NCI-H345 (cell line): ENCODE measurements around the gene RNF212.

Source experiments
- DNase-seq: peaks from one replicate; lab custom pipeline; 2025; lab: John Stamatoyannopoulos, UW

RNF212 gene

DNA sequence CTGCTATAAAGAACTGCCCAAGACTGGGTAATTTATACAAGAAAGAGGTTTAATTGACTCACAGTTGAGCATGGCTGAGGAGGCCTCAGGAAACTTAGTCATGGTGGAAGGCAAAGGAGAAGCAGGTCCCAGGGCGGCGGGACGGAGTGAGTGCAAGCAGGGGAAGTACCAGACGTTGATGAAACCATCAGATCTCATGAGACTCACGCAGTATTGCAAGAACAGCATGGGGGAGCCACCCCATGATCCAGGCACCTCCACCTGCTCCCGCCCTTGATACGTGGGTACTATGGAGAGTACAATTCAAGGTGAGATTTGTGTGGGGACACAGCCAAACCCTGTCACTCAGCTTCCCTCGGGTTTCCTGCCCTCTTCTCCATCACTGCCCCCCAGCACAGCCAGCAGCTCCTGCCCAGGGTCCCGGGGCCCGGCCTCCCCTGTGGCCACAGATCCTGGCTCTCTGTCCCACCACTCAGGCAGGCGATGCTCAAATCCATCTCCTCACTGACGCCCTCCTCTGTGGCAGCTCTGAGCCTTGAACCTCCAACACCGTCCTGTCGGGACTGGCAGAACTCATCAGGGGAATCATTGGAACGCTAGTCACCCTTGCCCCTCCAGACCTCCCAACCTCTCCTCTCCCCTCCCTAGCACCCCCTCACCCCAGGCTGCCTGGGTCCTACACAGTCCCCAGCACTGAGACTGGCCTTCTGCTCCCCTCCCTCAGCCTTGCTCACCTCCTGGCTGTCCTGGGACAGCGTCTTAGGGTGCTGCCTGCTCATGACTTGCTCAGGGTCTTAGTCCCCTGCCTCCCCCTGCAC lies 64.4 kb downstream of the RNF212 start:
- DNase-seq, result no peak

DNA sequence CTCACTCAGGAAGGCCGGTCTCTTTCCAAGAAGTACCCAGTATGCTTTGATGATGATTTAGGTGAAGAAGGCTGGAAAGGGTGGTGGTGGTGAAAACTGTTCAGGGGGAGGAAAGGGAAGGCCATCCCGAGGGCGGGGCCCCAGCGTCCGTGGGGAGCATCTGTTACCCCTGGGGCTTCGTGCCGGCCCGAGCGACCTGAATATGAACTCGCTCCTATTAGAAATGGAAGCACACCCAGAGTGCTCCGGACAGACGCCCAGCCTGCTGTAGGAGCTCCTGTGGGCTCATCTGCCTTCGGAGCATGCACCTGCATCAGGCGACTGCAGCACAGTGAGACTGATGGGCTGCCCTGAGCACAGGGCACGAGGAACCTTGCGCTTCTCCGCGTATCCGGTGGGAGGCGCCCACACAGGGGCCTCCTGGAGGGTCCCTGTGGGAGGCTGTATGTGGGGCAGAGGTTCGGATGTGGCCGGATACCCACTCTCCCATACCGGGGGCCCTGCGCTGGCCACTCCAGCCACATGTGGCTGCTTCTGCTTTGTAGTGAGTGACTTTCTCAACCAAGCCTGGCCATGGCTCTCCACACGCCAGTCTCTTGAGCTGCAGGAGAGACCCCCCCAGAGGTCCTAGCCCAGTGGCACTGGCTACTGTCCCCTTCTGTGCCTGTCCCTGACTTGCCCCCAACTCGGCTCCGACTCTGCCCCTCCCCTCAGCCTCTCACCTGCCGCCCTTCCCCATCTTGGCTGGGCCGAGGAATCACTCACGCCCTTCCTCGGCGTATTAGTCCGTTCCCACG lies 65.2 kb downstream of the RNF212 start:
- no peak for DNase-seq

DNA sequence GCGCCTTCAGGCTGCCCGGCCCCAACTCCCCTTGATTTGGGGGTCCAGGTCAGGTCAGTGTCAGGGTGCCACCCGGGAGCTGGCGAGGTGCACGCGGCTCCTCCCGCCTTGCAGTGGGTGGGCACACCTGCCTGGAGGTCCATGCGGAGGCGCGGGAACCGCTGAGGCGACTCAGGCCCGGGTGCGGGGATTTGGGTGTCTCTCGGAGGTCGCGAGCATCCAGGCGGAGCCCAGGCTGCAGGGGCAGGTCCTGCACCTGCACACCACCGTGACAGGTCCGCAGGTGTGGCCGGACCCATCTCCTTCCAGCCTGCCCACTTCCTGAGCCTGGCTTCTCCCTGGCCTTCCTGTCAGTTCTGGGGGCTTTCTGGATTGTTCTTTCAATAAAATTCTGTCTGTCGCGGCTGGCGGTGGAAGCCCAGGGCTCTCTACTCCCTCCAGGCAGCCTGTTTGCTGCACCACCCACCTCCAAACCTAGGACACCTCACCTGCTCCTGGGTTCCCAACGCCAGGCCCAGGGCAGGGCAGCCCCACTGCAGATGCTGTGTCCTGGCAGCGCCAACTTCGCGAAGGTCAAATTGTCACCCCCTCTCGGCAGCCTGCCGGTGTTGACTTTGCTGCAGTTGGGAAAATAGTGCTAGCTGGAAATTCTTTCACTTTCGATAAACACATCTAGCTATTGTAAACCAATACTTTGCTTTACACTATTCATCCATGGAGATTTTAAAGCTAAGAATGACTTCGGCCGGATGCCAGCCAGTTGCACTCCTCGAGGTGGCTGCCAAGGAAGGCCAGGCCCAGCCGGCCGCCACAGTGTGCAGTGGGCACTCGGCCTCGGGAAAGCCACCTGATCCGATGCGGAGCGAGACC lies 66.0 kb downstream of the RNF212 start:
- DNase-seq, result no peak

DNA sequence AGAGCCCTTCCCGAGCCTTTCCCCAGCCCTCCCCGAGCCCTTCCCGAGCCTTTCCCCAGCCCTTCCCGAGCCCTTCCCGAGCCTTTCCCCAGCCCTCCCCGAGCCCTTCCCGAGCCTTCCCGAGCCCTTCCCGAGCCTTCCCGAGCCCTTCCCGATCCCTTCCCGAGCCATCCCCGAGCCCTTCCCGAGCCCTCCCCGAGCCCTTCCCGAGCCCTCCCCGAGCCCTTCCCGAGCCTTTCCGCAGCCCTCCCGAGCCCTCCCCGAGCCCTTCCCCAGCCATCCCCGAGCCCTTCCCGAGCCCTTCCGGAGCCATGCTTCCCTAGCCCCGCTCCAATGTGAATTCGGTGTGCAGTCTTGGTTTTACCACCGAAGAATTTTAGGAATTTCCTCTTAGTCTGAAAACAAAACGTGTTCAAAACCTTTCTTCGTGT lies 66.8 kb downstream of the RNF212 start:
- peak; percentile 43 for DNase-seq

GRCh38 chr4:1045595-1046201 lies 67.7 kb downstream of the RNF212 start:
- no peak for DNase-seq

GRCh38 chr4:1045193-1045594 lies 68.2 kb downstream of the RNF212 start:
- DNase-seq, result no peak

DNA sequence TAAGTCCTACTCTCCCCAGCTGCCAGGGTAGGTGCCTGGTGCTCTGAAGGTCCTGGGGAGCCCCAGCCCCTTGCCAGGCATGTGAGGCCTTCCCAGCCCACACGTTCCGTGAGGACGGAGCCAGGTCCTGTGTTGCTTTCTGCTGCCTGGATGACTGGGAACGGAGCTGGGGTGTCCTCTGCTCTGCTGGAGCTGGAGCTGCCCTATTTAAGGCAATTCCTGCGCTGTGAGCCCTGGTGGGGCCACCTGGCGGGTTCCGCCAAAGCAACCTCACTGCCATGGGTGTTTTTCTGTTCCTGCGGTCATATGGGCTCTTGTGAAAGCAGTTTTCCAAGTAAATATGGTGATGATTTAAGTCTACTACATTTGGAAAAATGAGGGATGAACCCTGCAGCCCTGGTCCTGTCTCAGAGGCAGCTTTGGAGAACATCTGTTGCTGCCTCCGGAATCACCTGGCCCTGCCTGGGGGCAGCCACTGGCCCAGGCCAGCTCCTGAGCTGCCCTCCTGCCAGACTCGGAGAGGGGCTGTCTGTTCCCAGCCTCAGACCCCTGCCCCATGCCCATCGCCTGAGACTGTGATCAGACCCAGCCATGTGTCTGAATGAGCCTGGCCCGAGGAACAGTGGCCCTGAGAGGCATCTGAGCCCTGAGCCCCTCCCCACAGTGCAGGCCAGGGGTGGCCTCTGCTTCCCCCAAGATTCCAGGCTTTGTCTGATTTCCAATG lies 68.7 kb downstream of the RNF212 start:
- DNase-seq, result no peak

GRCh38 chr4:1043651-1044468 lies 69.5 kb downstream of the RNF212 start:
- DNase-seq, result no peak

DNA sequence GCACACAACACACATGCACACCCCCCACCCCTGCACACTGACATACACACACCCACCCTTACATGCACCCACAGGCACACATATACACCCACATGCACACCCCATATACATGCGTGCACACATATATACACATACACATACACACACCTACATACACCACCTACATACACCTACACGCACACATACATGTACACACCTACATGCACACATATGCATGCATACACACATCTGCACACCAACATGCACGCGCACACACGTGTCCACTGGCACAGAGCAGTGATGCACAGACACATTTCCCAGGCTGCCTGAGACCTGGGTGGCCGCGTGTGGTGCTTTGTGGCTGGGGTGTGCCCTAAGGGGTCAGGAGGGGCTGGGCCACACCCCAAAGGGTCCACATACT lies 70.2 kb downstream of the RNF212 start:
- no peak for DNase-seq

DNA sequence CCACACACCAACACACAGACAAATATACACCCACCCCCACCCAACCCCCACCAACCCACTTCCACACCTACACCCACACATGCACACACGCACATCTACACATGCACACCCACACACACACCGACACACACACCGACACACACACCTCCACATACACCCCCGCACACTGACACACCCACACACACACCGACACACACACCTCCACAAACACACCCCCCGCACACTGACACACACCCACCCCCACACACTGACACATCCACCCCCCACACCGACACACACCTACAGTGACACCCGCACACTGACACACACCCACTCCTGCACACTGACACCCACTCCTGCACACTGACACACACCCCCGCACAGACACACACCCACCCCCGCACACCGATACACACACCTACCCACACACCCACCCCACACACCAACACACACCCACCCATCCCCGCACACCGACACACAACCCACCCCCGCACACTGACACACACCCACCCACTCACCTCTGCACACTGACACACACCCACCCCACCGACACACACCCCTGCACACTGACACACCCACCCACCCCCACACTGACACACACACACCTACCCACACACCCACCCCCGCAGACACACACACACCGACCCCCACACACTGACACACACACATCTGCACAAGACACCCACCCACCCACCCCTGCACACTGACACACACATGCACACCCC lies 70.9 kb downstream of the RNF212 start:
- DNase-seq, result no peak

DNA sequence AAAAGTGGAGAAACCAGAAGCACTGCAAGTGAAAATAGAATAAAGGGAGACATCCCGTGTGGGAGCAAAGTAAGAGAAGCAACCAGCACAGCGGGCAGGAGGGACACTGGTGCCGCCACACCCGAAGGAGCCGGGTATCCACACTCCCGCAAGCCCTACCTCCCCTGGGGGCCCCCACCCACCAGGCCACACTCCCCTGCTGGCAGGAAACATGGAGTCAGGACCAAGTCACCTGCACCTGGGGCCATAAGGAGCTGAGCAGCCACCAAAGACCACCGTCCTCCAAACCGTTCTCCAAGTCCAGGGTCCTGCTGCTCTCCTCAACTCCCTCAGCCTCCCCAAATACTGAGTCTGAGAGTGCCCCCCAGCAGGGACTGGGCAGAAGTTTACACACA lies 71.4 kb downstream of the RNF212 start:
- no peak for DNase-seq

DNA sequence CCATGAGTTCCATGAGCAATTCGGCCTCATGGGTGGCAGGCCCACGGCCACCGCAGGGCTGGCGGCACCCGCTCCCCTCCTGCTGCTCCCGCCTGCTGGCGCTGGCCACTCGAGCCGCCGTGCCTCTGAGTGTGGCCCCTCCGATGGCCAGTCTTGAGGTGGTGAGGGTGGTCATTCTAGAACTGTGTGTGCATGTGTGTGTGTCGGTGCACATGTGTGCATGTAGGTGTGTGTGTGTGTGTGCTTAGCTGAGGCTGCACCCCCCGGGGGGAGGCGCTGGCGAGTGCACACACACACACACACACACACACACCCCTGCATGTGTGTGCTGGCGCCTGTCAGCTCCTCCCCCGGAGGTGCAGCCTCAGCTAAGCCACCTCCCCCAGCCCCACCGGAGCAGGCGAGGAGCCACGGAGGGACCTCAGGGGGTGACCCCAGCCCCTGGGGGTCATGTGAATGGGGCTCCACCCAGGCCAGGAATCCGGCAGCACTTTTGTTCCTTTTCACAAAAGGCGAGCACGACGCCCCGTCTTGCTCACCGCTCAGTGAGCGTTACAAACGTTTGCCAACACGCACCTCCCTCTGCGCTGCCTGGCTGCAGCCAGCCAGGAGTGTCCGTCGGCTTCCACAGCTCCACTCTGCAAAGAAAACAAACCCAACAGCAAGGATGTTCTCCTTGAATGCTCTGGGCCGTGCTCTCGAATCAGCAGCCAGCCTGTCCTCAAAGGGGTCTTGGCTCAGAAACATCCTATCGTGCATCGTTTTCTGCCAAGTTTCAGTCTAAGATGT lies 72.0 kb downstream of the RNF212 start:
- DNase-seq, result peak; percentile 23

- DNase-seq, result no peak
Measured at GRCh38 chr4:1040344-1041146, 72.8 kb downstream of the RNF212 start.

- no peak for DNase-seq
Measured at GRCh38 chr4:1039493-1040343, 73.6 kb downstream of the RNF212 start.

DNA sequence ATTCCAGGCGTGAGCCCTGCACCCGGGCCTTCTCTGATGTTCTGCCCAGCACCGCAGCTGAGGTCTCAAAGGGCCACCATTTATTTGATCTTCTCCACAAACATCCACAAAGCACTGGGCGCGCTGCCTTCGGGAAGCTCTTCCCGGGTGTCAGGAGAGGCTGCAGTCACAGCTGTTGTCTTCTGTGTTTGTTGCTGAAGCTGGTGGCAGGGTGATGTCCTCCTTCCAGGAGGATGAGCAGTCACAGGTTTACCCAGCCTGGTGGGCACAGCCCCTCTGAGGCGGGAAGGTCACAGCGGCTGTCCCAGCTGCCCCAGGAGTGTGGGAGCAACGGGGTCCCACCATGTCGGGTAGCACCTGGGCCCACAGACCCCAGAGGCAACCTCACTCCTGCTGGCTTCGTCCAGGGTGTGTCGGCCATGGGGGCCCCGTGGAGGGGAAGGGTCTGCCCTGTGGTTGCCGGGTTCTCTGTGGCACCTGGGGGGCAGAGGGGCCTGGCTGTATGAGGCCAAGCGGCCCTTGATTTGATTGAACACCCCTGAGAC lies 74.3 kb downstream of the RNF212 start:
- DNase-seq, result no peak

DNA sequence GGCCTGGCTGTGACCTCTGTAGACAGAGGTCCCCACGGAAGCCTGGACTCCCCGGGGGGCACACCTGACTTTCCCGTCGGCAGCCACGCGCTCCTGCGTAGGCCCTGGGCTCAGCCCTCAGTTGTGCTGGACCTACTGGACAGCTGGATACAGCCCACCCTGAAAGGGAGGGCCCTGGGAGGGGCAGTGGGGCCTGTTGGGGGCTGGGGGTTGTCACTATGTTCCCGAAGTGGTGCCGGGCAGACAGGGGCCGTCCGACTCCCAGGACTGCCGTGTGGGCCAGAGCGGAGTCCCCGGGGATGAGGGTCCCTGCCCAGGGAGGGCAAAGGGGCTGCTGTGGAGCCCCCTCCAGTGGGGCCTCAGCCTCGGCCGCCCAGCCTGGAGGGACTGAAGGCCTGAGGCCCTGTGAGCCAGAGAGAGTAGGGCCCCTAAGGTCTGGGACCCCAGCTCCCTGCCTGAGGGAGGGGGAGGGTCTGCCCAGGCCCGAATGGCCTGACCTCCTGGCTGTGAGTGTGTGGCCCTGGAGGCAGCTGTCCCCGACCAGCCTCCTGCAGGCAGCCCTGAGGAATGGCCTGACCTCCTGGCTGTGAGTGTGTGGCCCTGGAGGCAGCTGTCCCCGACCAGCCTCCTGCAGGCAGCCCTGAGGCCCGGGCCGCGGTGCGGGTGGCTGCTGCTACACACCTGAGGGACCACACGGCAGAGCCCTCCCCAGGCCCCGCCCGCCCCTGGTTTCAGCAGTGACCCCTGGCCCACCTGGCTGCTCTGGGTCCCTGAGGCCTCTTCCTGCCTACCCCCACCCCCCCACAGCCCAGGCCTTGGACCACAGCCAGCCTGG lies 76.2 kb downstream of the RNF212 start:
- no peak for DNase-seq
